Panc1 (cell line): ENCODE data around the gene GJA4. TPM values are rescaled to one million over a fixed set of nuclear protein-coding genes. Genes with fewer than 3 reads are reported as not detected.

Experiments used
- ATAC-seq: fragments of 200-7000 bp; cut with Tn5 transposase; 2 replicates; pipeline ENCODE4 v1.9.1; 2020; ENCODE audit warnings: mild to moderate bottlenecking, moderate library complexity
- BruUV-seq: library from RNA; stranded (reverse); fragments of 400-500 nt; replicated peaks from 2 replicates; lab custom pipeline; 2021; lab: Mats Ljungman, UMichigan
- CTCF ChIA-PET: fragments of 300-600 bp; sonication (Branson Sonifier 250); formaldehyde crosslinking; loops from one replicate; lab custom pipeline; 2022; ENCODE audit warnings: antibody characterized with exemption; lab: Charles Lee
- POLR2A ChIA-PET: fragments of 300-600 bp; sonication (Branson Sonifier 250); formaldehyde crosslinking; loops from one replicate; lab custom pipeline; 2022; ENCODE audit warnings: antibody characterized with exemption; lab: Charles Lee
- DNase-seq: peaks from one replicate; pipeline ENCODE4 v3.0.0-alpha.2; 2010; ENCODE audit warnings: low read depth, low spot score
- H3K27ac ChIP-seq: 2 replicates; pipeline ENCODE4 v1.5.1; 2011; ENCODE audit warnings: mild to moderate bottlenecking, low read length, inconsistent platforms
- H3K27me3 ChIP-seq: fragments of 200-500 bp; sonication (Bioruptor generic); 2 replicates; pipeline ENCODE4 v1.6.0; 2014; ENCODE audit warnings: low read length, inconsistent platforms; ENCODE audit not compliant: control insufficient read depth, insufficient read depth
- H3K36me3 ChIP-seq: fragments of 200-500 bp; sonication (Bioruptor generic); 2 replicates; pipeline ENCODE4 v1.5.1; 2014; ENCODE audit warnings: inconsistent platforms, mild to moderate bottlenecking, low read length, moderate library complexity; ENCODE audit not compliant: control insufficient read depth, insufficient read depth
- H3K4me1 ChIP-seq: 2 replicates; pipeline ENCODE4 v1.5.1; 2011; ENCODE audit warnings: inconsistent platforms, mild to moderate bottlenecking, low read length, moderate library complexity; ENCODE audit not compliant: control insufficient read depth, insufficient read depth
- H3K4me3 ChIP-seq, 2 experiments: 2 replicates each; pipeline ENCODE4 v1.5.1; 2011 to 2012; ENCODE audit warnings: low read depth in 2 of 2, low read length in 2 of 2, mild to moderate bottlenecking in 2 of 2, inconsistent platforms in 1 of 2, moderate library complexity in 1 of 2
- H3K9me3 ChIP-seq: fragments of 200-500 bp; sonication (Bioruptor generic); 2 replicates; pipeline ENCODE4 v1.5.1; 2014; ENCODE audit warnings: low read depth, mild to moderate bottlenecking, inconsistent platforms, low read length, moderate library complexity; ENCODE audit not compliant: control insufficient read depth, insufficient read depth
- CTCF ChIP-seq: fragments of 450-650 bp; IDR thresholded peaks from 2 replicates; pipeline ENCODE4 v1.5.1; 2017; ENCODE audit warnings: mild to moderate bottlenecking
- POLR2AphosphoS5 ChIP-seq: IDR thresholded peaks from 2 replicates; pipeline ENCODE4 v1.6.1; 2012; ENCODE audit warnings: mild to moderate bottlenecking, low read depth, low read length, moderate library complexity
- SIN3A ChIP-seq: IDR thresholded peaks from 2 replicates; pipeline ENCODE4 v1.6.1; 2012; ENCODE audit warnings: low read depth, mild to moderate bottlenecking, low read length, moderate library complexity, borderline replicate concordance; ENCODE audit not compliant: insufficient read depth
- TCF7L2 ChIP-seq: IDR thresholded peaks from 2 replicates; pipeline ENCODE4 v1.6.1; 2011; ENCODE audit warnings: mild to moderate bottlenecking, low read depth, low read length, inconsistent platforms
- in situ Hi-C: cut with HindIII; loops from 2 replicates; pipeline ENCODE4 v1.10.0; 2016; ENCODE audit warnings: low sequenced_read_pairs, low pct_unique_long_range_greater_than_20kb
- intact Hi-C: fragments of 100-400 bp; cut with micrococcal nuclease; formaldehyde crosslinking; loops from one replicate; pipeline ENCODE4 v1.10.0; 2022; ENCODE audit not compliant: unreplicated experiment
- total RNA-seq: library from RNA; stranded (reverse); gene quantifications from one replicate; pipeline ENCODE4 v1.2.1, GENCODE V29; 2021; ENCODE audit not compliant: unreplicated experiment
- TF ChIP-seq, protein P1 (sequence below), 2 experiments: IDR thresholded peaks; 2 replicates each; pipeline ENCODE4 v1.6.1; 2011 to 2012; ENCODE audit warnings: low read depth in 2 of 2, control low read depth in 1 of 2, low read length in 1 of 2, mild to moderate bottlenecking in 1 of 2, moderate library complexity in 1 of 2; ENCODE audit not compliant: insufficient read depth in 1 of 2

GJA4 gene
- total RNA-seq, 1 experiment from 2014 or later = not detected

DNA sequence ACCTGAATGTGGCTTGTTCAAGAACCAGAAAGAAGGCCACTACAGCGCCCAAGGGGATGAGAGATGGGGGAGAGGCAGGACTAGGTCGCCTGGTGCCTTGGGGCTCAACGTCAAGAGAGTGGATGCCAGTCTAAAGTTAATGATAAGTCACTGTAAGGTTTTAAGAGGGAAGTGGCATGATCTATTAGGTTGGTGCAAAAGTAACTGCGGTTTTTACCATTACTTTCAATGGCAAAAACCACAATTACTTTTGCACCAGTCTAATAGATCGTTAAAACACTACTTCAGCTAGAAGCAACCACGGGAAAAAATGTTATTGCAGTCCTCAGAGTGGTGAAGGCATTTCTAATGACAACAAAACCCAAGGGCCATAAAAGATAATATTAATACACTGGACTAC, 14.4 kb upstream of the GJA4 start:
- intact Hi-C loops (no loop called here), in situ Hi-C loops (no loop called here)
- Histone ChIP-seq H3K4me3 (no peak overlapping the region), H3K27me3 (peaks cover 3% of the 10 kb centered on the region), H3K36me3 (peaks cover 5% of the 10 kb centered on the region; the same call in 1 of the 2 replicates), H3K4me1 (peaks cover 5% of the 10 kb centered on the region; the same call in 1 of the 2 replicates), H3K9me3 (no peaks in the 10 kb centered on the region), H3K27ac (no peak overlapping the region)
- TF ChIP-seq TCF7L2 (no peak), CTCF (no peak), POLR2AphosphoS5 (no peak), SIN3A (no peak)
- TF ChIP-seq, protein P1, sequence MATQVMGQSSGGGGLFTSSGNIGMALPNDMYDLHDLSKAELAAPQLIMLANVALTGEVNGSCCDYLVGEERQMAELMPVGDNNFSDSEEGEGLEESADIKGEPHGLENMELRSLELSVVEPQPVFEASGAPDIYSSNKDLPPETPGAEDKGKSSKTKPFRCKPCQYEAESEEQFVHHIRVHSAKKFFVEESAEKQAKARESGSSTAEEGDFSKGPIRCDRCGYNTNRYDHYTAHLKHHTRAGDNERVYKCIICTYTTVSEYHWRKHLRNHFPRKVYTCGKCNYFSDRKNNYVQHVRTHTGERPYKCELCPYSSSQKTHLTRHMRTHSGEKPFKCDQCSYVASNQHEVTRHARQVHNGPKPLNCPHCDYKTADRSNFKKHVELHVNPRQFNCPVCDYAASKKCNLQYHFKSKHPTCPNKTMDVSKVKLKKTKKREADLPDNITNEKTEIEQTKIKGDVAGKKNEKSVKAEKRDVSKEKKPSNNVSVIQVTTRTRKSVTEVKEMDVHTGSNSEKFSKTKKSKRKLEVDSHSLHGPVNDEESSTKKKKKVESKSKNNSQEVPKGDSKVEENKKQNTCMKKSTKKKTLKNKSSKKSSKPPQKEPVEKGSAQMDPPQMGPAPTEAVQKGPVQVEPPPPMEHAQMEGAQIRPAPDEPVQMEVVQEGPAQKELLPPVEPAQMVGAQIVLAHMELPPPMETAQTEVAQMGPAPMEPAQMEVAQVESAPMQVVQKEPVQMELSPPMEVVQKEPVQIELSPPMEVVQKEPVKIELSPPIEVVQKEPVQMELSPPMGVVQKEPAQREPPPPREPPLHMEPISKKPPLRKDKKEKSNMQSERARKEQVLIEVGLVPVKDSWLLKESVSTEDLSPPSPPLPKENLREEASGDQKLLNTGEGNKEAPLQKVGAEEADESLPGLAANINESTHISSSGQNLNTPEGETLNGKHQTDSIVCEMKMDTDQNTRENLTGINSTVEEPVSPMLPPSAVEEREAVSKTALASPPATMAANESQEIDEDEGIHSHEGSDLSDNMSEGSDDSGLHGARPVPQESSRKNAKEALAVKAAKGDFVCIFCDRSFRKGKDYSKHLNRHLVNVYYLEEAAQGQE (IDR thresholded peaks at IDR 0.05; ENCODE audit: insufficient read depth in 1 of 2, low read depth in 2 of 2, low read length in 1 of 2) = no peak
- no peak for DNase-seq
- POLR2A ChIA-PET = no interaction called here
- ATAC-seq = no peak
- no TSS peak for BruUV-seq
- CTCF ChIA-PET = no interaction called here

DNA sequence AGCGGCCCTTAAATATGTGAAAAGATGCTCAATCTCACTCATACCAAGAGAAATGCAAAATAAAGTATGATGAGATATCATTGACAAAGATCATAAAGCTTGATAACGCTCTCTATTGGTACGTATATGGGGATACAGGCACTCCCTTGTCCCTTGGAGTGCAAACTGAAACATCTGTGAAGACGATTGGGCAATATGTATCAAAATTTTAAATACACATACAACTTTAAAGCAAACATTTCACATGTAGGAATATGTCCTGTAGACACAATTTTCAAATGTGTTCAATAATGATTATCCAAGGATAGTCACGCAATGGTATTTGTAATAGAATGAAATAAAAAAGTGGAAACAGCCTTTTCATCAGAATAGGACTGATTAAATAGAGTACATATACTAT, 13.8 kb upstream of the GJA4 start:
- ChIA-PET CTCF (no interaction called here), POLR2A (interaction anchor here (0.6 kb wide), 1 partner anchor 1197 kb away, joined by 3 read pairs; no protein-coding TSS in a partner anchor)
- in situ Hi-C loops = no loop called here
- Histone ChIP-seq H3K4me3 (no peak overlapping the region), H3K9me3 (no peaks in the 10 kb centered on the region), H3K27ac (no peak overlapping the region), H3K36me3 (peaks cover 5% of the 10 kb centered on the region; the same call in 1 of the 2 replicates), H3K27me3 (peaks cover 3% of the 10 kb centered on the region), H3K4me1 (peaks cover 5% of the 10 kb centered on the region; the same call in 1 of the 2 replicates)
- TF ChIP-seq POLR2AphosphoS5 (no peak), SIN3A (no peak), TCF7L2 (no peak)
- TF ChIP-seq, protein P1 (IDR thresholded peaks at IDR 0.05; ENCODE audit: insufficient read depth in 1 of 2, low read depth in 2 of 2, low read length in 1 of 2) = no peak
- DNase-seq (no peak), ATAC-seq (no peak)
- intact Hi-C loops = no loop called here
- BruUV-seq = no TSS peak
